ENCODE measurements around the gene RUFY3.

GRCh38 chr4:70772929-70773555 lies 51.3 kb downstream of the RUFY3 start:
- TF ChIP-seq, protein P1, sequence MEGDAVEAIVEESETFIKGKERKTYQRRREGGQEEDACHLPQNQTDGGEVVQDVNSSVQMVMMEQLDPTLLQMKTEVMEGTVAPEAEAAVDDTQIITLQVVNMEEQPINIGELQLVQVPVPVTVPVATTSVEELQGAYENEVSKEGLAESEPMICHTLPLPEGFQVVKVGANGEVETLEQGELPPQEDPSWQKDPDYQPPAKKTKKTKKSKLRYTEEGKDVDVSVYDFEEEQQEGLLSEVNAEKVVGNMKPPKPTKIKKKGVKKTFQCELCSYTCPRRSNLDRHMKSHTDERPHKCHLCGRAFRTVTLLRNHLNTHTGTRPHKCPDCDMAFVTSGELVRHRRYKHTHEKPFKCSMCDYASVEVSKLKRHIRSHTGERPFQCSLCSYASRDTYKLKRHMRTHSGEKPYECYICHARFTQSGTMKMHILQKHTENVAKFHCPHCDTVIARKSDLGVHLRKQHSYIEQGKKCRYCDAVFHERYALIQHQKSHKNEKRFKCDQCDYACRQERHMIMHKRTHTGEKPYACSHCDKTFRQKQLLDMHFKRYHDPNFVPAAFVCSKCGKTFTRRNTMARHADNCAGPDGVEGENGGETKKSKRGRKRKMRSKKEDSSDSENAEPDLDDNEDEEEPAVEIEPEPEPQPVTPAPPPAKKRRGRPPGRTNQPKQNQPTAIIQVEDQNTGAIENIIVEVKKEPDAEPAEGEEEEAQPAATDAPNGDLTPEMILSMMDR (IDR thresholded peaks at IDR 0.05 in 2 of 3, conservative IDR thresholded peaks at IDR 0.05 in 1 of 3; ENCODE audit: borderline replicate concordance in 1 of 3, insufficient read depth in 1 of 3, low read depth in 2 of 3, low read length in 2 of 3), result no peak
- no peak for TF ChIP-seq TCF7L2 (IDR thresholded peaks at IDR 0.05; ENCODE audit: borderline replicate concordance, extremely low read depth, insufficient read depth, insufficient read length)
- no peak for TF ChIP-seq POLR2A (IDR thresholded peaks at IDR 0.05; ENCODE audit: borderline replicate concordance, extremely low read depth, insufficient read depth, insufficient read length)
- no peak for TF ChIP-seq EZH2 (IDR thresholded peaks at IDR 0.05)
- no peak for TF ChIP-seq YY1 (IDR thresholded peaks at IDR 0.05; ENCODE audit: extremely low read depth, insufficient replicate concordance, low read depth, low read length)
- no peak for TF ChIP-seq CEBPB (IDR thresholded peaks at IDR 0.05; ENCODE audit: low read depth)
- no peak for TF ChIP-seq POLR2AphosphoS5 (IDR thresholded peaks at IDR 0.05; ENCODE audit: low read depth, low read length)
- TF ChIP-seq, protein P2, sequence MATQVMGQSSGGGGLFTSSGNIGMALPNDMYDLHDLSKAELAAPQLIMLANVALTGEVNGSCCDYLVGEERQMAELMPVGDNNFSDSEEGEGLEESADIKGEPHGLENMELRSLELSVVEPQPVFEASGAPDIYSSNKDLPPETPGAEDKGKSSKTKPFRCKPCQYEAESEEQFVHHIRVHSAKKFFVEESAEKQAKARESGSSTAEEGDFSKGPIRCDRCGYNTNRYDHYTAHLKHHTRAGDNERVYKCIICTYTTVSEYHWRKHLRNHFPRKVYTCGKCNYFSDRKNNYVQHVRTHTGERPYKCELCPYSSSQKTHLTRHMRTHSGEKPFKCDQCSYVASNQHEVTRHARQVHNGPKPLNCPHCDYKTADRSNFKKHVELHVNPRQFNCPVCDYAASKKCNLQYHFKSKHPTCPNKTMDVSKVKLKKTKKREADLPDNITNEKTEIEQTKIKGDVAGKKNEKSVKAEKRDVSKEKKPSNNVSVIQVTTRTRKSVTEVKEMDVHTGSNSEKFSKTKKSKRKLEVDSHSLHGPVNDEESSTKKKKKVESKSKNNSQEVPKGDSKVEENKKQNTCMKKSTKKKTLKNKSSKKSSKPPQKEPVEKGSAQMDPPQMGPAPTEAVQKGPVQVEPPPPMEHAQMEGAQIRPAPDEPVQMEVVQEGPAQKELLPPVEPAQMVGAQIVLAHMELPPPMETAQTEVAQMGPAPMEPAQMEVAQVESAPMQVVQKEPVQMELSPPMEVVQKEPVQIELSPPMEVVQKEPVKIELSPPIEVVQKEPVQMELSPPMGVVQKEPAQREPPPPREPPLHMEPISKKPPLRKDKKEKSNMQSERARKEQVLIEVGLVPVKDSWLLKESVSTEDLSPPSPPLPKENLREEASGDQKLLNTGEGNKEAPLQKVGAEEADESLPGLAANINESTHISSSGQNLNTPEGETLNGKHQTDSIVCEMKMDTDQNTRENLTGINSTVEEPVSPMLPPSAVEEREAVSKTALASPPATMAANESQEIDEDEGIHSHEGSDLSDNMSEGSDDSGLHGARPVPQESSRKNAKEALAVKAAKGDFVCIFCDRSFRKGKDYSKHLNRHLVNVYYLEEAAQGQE (IDR thresholded peaks at IDR 0.05; ENCODE audit: low read depth), result no peak
- no peak for TF ChIP-seq SIN3A (IDR thresholded peaks at IDR 0.05; ENCODE audit: low read depth)
- no peak for TF ChIP-seq ELF1 (IDR thresholded peaks at IDR 0.05; ENCODE audit: borderline replicate concordance, low read depth)
- no peak for TF ChIP-seq SRF (IDR thresholded peaks at IDR 0.05; ENCODE audit: low read depth)

Data from HCT116 (cell line).